ENCODE data around the gene BPIFA1. TPM values are rescaled to one million over a fixed set of nuclear protein-coding genes. Genes with fewer than 3 reads are reported as not detected.

Gene BPIFA1
- total RNA-seq, 1 experiment from 2014 or later = not detected

GRCh38 chr20:33291830-33292355 is 56.1 kb downstream of the BPIFA1 start:
- no TSS peak for BruUV-seq (replicated peaks)
- intact Hi-C loops (cut with micrococcal nuclease) = loop anchor here (5.0 kb wide), 1 partner anchor 390 kb away; no protein-coding TSS in a partner anchor
- TF ChIP-seq EZH2phosphoT487 (IDR thresholded peaks at IDR 0.05; ENCODE audit: borderline replicate concordance, low read length) (no peak), EZH2 (IDR thresholded peaks at IDR 0.05; ENCODE audit: low read length, unreplicated experiment) (no peak), CTCF (conservative IDR thresholded peaks at IDR 0.05; ENCODE audit: low read depth, low read length) (peak; percentile 98)

More at GRCh38 chr20:33291830-33292355, 56.1 kb downstream of the BPIFA1 start:
- Histone ChIP-seq H3K9me2 (replicated peaks; ENCODE audit: low read length) (no peaks in the 10 kb centered on the region), H4K20me1 (ENCODE audit: low read length) (no peaks in the 10 kb centered on the region), H3K4me3 (ENCODE audit: low read length) (no peak overlapping the region), H3K9me3 (ENCODE audit: low read length) (no peaks in the 10 kb centered on the region), H3K27ac (ENCODE audit: low read length) (no peak overlapping the region), H3K4me2 (ENCODE audit: low read length) (no peak overlapping the region), H3K79me2 (ENCODE audit: low read length) (no peaks in the 10 kb centered on the region), H3K4me1 (ENCODE audit: insufficient read depth, low read length) (no peaks in the 10 kb centered on the region), H3K27me3 (ENCODE audit: low read length) (peaks cover 40% of the 10 kb centered on the region), H3K9ac (ENCODE audit: low read length) (no peak overlapping the region), H2AFZ (ENCODE audit: low read length) (no peak overlapping the region), H3K36me3 (ENCODE audit: low read depth, low read length) (no peaks in the 10 kb centered on the region), H3F3A (ENCODE audit: low read length, unreplicated experiment) (no peaks in the 10 kb centered on the region)
- CTCF ChIA-PET = interaction anchor here (0.6 to 1.4 kb wide), 2 partner anchors 27 to 29 kb away, joined by 3 to 4 read pairs; no protein-coding TSS in a partner anchor
- ATAC-seq (peak; percentile 18; the same call in 1 of the 2 replicates), DNase-seq (peak; percentile 61)
- POLR2A ChIA-PET (ENCODE audit: unreplicated experiment) = no interaction called here

Other genes with a start within 250 kb of the BPIFA1 start
- gene SUN5, start 231.6 kb upstream of the BPIFA1 start, total RNA-seq (2014; rRNA removed) = not detected in 2 replicates
- not detected in 2 replicates for gene BPIFB2, start 228.3 kb upstream of the BPIFA1 start, total RNA-seq (2014; rRNA removed)
- gene BPIFB6, start 204.3 kb upstream of the BPIFA1 start, total RNA-seq (2014; rRNA removed) = not detected in 2 replicates
- gene BPIFB3, start 182.1 kb upstream of the BPIFA1 start, total RNA-seq (2014; rRNA removed) = not detected in 2 replicates
- not detected in 2 replicates for gene BPIFB4, start 156.4 kb upstream of the BPIFA1 start, total RNA-seq (2014; rRNA removed)
- not detected in 2 replicates for gene BPIFA2, start 67.8 kb upstream of the BPIFA1 start, total RNA-seq (2014; rRNA removed)
- not detected in 2 replicates for gene BPIFA3, start 18.6 kb upstream of the BPIFA1 start, total RNA-seq (2014; rRNA removed)
- not detected in 2 replicates for gene BPIFB1, start 47.2 kb downstream of the BPIFA1 start, total RNA-seq (2014; rRNA removed)
- 31.2 and 53.4 TPM in 2 replicates for gene CDK5RAP1, start 165.5 kb downstream of the BPIFA1 start, total RNA-seq (2014; rRNA removed)
- gene SNTA1, start 207.8 kb downstream of the BPIFA1 start, total RNA-seq (2014; rRNA removed) = 25.9 and 29.4 TPM in 2 replicates

All from PC-3 (cell line).